NCI-H2107 (cell line): ENCODE results near the gene SPOCK1.

Experiments used
- DNase-seq: peaks from one replicate; lab custom pipeline; 2025; lab: John Stamatoyannopoulos, UW

Gene SPOCK1

DNA sequence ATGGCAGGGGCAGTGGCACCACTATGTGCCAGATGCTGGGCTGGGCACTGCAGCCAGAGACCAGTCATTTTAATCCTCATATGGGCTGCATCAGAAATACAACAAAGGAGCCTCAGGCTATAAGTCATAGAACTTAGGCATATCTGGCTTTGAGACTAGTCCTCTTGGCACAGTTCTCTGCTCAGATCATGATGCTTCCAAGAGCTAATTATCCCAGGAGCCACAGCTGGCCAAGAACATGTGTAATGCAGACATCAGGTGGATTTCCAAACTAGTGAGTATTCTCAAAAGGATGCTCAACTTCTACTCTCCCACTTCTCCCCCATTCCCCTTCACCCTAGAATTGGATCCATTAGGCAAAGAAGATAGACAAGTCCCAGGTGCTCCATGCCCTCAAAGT, 571.6 kb downstream of the SPOCK1 start:
- DNase-seq = no peak

GRCh38 chr5:136926073-136926472, 573.1 kb downstream of the SPOCK1 start:
- no peak for DNase-seq
